Hepatocyte (in vitro differentiated cells): ENCODE data around the gene ENOX1.

Experiments
- EZH2 ChIP-seq: fragments of 200-600 bp; sonication (generic); IDR thresholded peaks from 2 replicates; pipeline ENCODE4 v1.6.1; 2016; ENCODE audit warnings: antibody characterized with exemption, mild to moderate bottlenecking, borderline replicate concordance
- EZH2phosphoT487 ChIP-seq: fragments of 200-600 bp; sonication (generic); IDR thresholded peaks from one replicate; pipeline ENCODE4 v1.6.1; 2018; ENCODE audit warnings: antibody characterized with exemption, mild to moderate bottlenecking, low read depth, moderate library complexity; ENCODE audit not compliant: unreplicated experiment, severe bottlenecking
- TF ChIP-seq, protein P1 (sequence below): fragments of 200-600 bp; sonication (generic); IDR thresholded peaks from 2 replicates; pipeline ENCODE4 v1.5.1; 2016; ENCODE audit warnings: antibody characterized with exemption, mild to moderate bottlenecking; ENCODE audit not compliant: poor library complexity

DNA sequence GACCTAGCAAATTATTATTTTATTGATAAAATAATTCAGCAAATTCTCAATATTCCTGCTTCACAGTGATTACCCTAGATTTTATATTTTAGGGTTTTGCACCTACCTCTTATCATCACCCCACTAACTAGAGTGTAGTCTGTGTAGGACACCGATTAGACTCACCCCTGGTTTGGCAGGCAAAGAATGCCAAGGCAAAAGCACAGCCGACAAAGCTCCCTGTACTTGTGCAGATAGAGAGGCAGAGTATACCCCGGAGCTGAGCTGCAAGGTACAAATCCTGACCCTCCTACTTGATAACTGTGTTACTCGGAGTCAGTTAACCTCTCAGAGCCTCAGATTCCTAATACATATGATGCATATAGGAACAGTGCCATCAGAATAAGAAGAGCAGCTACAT, 225.7 kb downstream of the ENOX1 start:
- TF ChIP-seq, protein P1, sequence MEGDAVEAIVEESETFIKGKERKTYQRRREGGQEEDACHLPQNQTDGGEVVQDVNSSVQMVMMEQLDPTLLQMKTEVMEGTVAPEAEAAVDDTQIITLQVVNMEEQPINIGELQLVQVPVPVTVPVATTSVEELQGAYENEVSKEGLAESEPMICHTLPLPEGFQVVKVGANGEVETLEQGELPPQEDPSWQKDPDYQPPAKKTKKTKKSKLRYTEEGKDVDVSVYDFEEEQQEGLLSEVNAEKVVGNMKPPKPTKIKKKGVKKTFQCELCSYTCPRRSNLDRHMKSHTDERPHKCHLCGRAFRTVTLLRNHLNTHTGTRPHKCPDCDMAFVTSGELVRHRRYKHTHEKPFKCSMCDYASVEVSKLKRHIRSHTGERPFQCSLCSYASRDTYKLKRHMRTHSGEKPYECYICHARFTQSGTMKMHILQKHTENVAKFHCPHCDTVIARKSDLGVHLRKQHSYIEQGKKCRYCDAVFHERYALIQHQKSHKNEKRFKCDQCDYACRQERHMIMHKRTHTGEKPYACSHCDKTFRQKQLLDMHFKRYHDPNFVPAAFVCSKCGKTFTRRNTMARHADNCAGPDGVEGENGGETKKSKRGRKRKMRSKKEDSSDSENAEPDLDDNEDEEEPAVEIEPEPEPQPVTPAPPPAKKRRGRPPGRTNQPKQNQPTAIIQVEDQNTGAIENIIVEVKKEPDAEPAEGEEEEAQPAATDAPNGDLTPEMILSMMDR, result no peak
- no peak for TF ChIP-seq EZH2
- no peak for TF ChIP-seq EZH2phosphoT487
